AG09309 (cell line): ENCODE data around the gene COG3.

Experiments used
- DNase-seq: peaks from one replicate; pipeline ENCODE4 v3.0.0-alpha.2; 2010; ENCODE audit warnings: low read depth
- H3K4me3 ChIP-seq: 2 replicates; pipeline ENCODE4 v1.5.1; 2011; ENCODE audit warnings: mild to moderate bottlenecking, low read depth, low read length, moderate library complexity; ENCODE audit not compliant: control insufficient read depth
- TF ChIP-seq, protein P1 (sequence below): IDR thresholded peaks from 2 replicates; pipeline ENCODE4 v1.5.1; 2011; ENCODE audit warnings: mild to moderate bottlenecking, low read depth, low read length, inconsistent platforms; ENCODE audit not compliant: insufficient read depth, control insufficient read depth; ENCODE audit errors: missing control alignments

Gene COG3

DNA sequence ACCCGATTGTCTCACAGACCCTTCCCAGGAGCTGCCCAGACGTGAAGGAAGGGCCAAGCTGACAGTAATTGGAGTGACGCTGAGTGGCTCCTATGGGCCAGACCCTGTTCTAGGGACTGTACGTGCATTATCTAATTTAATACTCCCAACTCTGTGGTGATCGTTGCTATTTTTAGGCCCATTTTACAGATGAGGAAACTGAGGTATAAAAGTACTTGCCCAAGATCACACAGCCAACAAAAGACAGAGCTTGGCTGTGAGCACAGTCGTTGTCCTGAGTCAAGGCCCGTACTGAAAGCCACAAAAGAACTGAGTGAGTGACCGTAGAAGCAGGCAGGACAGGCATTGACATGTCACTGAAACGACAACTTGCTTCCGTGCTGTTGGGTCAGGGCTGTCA lies 76.1 kb downstream of the COG3 start:
- DNase-seq = no peak
- TF ChIP-seq, protein P1, sequence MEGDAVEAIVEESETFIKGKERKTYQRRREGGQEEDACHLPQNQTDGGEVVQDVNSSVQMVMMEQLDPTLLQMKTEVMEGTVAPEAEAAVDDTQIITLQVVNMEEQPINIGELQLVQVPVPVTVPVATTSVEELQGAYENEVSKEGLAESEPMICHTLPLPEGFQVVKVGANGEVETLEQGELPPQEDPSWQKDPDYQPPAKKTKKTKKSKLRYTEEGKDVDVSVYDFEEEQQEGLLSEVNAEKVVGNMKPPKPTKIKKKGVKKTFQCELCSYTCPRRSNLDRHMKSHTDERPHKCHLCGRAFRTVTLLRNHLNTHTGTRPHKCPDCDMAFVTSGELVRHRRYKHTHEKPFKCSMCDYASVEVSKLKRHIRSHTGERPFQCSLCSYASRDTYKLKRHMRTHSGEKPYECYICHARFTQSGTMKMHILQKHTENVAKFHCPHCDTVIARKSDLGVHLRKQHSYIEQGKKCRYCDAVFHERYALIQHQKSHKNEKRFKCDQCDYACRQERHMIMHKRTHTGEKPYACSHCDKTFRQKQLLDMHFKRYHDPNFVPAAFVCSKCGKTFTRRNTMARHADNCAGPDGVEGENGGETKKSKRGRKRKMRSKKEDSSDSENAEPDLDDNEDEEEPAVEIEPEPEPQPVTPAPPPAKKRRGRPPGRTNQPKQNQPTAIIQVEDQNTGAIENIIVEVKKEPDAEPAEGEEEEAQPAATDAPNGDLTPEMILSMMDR = no peak
- no peak overlapping the region for H3K4me3 ChIP-seq

DNA sequence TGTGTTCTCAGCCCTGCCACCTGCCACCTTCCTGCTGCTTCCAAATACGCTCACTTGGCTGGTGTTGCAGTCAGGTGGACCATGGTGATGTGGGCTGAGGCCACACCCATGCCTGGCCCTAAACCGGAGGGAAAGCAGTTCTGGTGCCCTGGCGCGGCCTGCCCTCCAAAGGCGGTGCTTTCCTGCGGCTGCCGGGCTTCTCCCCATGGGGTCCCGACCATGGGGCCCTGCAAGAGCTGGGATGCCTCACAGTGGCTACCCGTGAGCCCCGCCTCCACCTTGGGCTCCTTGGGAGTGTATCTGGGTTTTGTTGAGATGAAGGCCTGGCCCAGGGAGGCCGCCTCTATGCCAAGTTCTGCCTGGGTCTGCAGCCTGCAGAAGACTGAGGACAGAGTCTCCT lies 77.1 kb downstream of the COG3 start:
- no peak for DNase-seq
- TF ChIP-seq, protein P1 = no peak
- H3K4me3 ChIP-seq = no peak overlapping the region

DNA sequence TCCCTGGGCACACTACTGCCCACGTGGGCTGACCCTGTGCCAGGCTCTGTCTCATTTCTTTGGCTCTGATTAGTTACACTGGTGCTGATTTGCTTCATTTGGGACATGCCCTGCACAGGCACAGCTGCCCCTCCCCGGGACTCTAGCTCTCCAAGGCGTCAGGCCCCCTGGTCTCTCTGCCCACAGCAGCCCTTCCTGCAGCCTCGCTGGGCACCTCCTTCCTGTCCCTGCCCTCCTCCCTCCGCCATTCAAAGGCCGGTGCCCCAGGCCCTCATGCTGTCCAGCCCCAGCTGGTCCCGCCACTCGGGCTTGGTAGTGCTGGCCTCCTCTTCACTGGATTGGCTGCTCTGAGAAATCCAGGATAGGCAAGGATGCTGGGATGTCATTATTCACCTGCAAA lies 77.7 kb downstream of the COG3 start:
- no peak for DNase-seq
- H3K4me3 ChIP-seq = no peak overlapping the region
- TF ChIP-seq, protein P1 = no peak

DNA sequence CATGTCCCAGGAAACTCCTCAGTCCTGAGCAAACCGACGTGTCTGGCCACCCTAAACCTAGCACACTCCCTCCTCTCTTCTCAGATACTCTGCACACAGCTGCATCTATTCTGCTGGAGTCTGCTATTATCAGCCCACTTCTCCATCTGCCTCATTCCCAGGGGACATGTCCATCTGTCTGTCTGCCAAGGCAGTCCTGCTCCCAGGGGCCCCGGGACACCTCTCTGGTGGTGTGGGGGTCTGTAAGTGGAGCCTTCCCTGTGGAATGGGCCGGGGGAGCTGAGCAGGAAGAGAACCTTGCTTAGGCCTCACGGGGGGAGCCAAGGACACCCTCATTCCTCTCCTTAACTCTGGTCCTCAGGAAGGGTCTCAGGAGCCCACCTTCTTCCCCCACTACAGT lies 78.1 kb downstream of the COG3 start:
- no peak for DNase-seq

DNA sequence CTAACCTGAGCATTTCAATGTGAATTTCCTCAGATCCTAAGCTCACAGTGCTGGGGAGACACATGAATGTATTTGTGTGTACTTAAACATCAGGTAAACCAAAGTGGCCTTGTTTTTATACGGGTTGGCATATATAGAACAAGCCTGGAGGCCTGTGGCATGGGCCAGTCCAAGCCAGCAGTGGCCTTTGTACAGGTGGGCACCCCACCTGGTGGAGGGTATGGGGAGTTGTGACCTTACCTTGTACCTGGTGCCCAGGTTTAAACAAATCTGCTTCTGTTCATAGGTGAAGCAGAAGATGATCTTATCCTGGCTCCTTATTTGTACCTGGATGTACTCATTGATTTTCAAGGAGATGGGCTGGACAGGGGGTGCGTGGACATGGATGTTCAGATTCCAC lies 79.8 kb downstream of the COG3 start:
- TF ChIP-seq, protein P1 = no peak
- no peak overlapping the region for H3K4me3 ChIP-seq
- DNase-seq = no peak

More for the DNA sequence above, 78.1 kb downstream of the COG3 start:
- TF ChIP-seq, protein P1 = no peak
- H3K4me3 ChIP-seq = no peak overlapping the region

DNA sequence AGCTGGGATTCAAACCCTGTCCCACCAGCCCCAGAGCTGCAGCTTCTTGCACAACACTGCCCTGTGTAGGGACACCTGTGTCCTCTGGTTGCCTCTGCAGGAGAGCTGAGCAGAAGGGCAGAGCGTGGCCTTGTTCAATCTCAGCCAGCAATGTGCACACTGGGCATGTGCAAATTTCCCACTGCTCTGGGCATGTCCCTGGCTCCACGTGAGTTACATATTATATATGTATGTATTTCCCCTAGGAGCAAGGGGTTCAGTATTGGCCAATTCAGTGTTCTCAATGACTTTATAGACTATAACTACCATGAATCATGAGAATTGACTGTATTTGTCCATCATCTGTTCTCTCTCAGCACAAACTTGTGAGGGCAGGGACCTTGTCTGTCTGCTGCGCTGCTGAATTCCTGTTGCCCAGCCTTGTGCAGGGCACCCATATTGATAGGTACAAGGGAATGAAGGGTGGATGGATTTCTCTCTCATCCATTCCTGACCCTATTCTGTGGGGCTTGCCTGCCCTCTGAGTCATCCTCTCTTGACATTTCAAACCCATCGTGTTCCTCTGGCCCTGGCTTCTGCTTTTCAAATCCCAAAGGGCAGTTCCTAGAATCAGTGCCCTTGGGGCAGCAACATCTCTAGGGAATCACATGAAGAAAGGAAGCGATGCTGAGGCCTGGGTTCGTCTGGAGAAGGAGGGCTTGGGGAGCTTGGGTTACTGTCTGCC lies 81.1 kb downstream of the COG3 start:
- H3K4me3 ChIP-seq = no peak overlapping the region
- TF ChIP-seq, protein P1 = no peak
- no peak for DNase-seq

DNA sequence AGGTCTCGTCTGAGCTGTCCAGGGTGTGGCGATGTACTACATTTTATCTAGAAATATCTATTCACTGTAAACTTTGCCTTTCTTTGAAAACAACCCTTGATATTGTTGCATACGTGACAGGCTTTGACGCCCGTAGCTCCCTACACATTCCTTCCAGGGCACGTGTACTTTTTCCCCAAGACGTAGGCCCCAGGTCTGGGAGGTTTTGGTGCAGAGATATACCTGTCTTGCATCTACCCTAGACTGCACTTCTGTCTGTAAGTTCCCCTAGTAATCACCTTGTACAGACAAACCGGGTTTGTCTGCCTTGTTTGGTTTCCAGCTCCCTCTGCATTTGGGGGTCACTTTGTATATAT lies 81.6 kb downstream of the COG3 start:
- DNase-seq = no peak
- H3K4me3 ChIP-seq = no peak overlapping the region
- TF ChIP-seq, protein P1 = no peak
